OCI-LY3 (cell line): ENCODE data around the gene CDH15.

ENCODE experiments used
- CTCF ChIP-seq: fragments of 200-600, 300-600 bp; sonication (generic); IDR thresholded peaks from 2 replicates; pipeline ENCODE4 v1.5.1; 2014; ENCODE audit warnings: antibody characterized with exemption, low read length, low read depth
- EZH2phosphoT487 ChIP-seq: fragments of 200-600 bp; shearing (Covaris generic); IDR thresholded peaks from 2 replicates; pipeline ENCODE4 v1.6.1; 2018; ENCODE audit warnings: antibody characterized with exemption, mixed run types, low read depth

- TF ChIP-seq CTCF (no peak), EZH2phosphoT487 (no peak)
Measured at GRCh38 chr16:89140401-89140800, 31.1 kb upstream of the CDH15 start.
